ENCODE data around the gene CHCHD3. TPM values are rescaled to one million over a fixed set of nuclear protein-coding genes. Genes with fewer than 3 reads are reported as not detected.

The CHCHD3 gene
- total RNA-seq, 1 experiment from 2014 or later: 114 TPM

DNA sequence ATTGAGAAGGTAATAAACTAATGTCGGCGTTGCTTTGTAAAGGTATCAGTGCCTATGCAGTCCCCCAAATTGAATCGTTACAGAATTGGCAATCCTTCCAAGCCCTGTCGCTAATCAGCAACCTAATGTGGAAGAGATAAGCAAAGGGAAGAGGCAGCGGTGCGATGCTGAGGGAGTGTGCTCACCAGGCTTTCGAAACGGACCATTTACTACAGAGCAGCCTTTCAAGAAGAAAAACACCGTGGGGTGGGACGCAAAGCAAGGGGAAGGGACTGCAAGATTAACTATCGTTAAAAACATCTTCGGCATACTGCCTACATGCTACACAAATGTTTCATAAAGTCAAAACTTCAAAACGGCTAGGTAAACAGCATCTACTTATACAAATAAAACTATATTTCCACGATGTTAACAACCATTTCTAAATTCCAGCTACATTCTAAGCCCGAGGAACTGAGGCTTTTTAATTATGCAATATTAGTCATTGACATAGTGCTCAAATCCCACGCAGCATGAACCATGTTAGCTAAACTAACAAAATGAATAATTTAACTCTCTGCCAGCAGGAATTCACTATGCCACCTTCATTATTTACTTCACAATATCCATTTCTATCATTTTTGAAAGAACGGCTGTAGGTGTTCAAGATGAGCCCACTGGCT lies 85.2 kb downstream of the CHCHD3 start (continued):
- TF ChIP-seq, protein P1, sequence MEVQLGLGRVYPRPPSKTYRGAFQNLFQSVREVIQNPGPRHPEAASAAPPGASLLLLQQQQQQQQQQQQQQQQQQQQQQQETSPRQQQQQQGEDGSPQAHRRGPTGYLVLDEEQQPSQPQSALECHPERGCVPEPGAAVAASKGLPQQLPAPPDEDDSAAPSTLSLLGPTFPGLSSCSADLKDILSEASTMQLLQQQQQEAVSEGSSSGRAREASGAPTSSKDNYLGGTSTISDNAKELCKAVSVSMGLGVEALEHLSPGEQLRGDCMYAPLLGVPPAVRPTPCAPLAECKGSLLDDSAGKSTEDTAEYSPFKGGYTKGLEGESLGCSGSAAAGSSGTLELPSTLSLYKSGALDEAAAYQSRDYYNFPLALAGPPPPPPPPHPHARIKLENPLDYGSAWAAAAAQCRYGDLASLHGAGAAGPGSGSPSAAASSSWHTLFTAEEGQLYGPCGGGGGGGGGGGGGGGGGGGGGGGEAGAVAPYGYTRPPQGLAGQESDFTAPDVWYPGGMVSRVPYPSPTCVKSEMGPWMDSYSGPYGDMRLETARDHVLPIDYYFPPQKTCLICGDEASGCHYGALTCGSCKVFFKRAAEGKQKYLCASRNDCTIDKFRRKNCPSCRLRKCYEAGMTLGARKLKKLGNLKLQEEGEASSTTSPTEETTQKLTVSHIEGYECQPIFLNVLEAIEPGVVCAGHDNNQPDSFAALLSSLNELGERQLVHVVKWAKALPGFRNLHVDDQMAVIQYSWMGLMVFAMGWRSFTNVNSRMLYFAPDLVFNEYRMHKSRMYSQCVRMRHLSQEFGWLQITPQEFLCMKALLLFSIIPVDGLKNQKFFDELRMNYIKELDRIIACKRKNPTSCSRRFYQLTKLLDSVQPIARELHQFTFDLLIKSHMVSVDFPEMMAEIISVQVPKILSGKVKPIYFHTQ (CRISPR knock-in tag; IDR thresholded peaks at IDR 0.05): no peak
- TF ChIP-seq SMAD3 (CRISPR knock-in tag; IDR thresholded peaks at IDR 0.05; ENCODE audit: borderline replicate concordance) (no peak), NFATC4 (CRISPR knock-in tag; IDR thresholded peaks at IDR 0.05) (no peak), IRF1 (CRISPR knock-in tag; IDR thresholded peaks at IDR 0.05) (no peak), ZNF138 (CRISPR knock-in tag; conservative IDR thresholded peaks at IDR 0.05) (no peak)
- TF ChIP-seq, protein P2, sequence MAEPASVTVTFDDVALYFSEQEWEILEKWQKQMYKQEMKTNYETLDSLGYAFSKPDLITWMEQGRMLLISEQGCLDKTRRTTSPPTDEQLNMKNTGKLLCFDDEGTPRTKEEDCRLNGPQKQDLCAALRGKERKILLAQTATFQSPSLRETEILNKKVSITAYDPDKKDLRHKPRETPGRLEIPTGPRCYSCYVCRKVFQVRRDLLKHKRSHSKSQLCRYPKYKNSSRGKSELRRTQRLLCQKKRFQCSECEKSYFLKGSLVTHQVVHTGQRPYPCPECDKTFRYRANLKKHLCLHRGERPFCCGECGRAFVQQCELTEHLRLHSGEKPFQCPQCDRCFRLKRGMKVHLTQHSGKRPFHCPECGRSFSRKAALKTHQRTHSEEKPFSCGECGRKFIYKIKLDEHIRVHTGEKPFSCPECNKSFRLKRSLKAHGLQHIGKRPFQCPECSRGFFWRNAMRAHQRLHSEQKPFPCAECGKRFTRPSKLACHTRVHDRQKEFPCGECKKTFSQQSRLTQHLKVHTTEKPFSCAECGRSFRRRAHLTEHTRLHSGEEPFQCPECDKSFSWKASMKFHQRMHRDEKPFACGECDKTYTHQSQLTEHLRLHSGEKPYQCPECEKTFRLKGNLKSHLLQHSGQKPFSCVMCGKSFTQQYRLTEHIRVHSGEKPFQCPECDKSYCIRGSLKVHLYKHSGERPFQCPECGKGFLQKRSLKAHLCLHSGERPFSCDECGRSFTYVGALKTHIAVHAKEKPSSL (CRISPR knock-in tag; conservative IDR thresholded peaks at IDR 0.05): no peak
- TF ChIP-seq, protein P3, sequence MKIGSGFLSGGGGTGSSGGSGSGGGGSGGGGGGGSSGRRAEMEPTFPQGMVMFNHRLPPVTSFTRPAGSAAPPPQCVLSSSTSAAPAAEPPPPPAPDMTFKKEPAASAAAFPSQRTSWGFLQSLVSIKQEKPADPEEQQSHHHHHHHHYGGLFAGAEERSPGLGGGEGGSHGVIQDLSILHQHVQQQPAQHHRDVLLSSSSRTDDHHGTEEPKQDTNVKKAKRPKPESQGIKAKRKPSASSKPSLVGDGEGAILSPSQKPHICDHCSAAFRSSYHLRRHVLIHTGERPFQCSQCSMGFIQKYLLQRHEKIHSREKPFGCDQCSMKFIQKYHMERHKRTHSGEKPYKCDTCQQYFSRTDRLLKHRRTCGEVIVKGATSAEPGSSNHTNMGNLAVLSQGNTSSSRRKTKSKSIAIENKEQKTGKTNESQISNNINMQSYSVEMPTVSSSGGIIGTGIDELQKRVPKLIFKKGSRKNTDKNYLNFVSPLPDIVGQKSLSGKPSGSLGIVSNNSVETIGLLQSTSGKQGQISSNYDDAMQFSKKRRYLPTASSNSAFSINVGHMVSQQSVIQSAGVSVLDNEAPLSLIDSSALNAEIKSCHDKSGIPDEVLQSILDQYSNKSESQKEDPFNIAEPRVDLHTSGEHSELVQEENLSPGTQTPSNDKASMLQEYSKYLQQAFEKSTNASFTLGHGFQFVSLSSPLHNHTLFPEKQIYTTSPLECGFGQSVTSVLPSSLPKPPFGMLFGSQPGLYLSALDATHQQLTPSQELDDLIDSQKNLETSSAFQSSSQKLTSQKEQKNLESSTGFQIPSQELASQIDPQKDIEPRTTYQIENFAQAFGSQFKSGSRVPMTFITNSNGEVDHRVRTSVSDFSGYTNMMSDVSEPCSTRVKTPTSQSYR (CRISPR knock-in tag; IDR thresholded peaks at IDR 0.05): no peak

DNA sequence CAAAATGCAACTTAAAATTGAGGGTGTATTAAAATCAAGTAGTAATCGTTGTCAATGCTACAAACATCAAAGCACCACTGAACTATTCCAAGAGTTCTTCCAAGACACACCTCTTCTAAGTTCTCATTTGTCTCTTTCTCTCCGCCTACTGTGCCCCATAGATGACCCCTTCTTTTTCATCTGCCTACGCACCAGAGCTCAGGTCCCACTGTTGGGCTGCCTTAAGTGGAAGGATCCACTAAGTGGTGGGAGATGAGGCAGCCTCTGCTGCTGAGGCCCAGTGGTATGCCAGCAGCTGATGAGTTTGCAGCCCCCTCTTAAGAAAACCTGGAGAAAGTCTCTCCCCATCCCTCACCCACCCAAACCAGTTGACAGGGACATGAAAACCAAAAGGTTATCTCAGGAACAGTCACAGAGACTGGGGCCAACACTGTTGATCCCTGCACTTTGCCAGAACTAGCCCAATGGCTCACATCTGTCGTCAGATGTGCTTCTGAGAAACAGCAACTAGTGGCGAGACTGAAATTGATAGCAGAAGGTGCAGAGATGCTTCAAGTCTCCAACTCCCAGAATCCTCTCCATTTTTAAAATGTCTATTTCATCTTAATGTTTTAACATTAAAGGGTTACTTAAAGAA lies 88.4 kb downstream of the CHCHD3 start:
- H3K4me1 Mint-ChIP-seq: peaks cover 60% of the 10 kb centered on the region
- no peak overlapping the region for H3K4me3 Mint-ChIP-seq
- ATAC-seq (no peak; the same call in 1 of the 2 replicates), DNase-seq (ENCODE audit: low spot score) (no peak)
- H3K36me3 Mint-ChIP-seq: no peaks in the 10 kb centered on the region; the same call in 1 of the 2 replicates
- no peaks in the 10 kb centered on the region for H3K9me3 Mint-ChIP-seq
- no peaks in the 10 kb centered on the region for H3K27me3 Mint-ChIP-seq (ENCODE audit: low read depth)
- CTCF ChIA-PET: interaction anchor here (0.9 kb wide), 1 partner anchor 13 kb away, joined by 3 read pairs; no protein-coding TSS in a partner anchor
- POLR2A ChIA-PET: no interaction called here
- H3K27ac Mint-ChIP-seq: no peak overlapping the region
- TF ChIP-seq ZNF532 (CRISPR knock-in tag; IDR thresholded peaks at IDR 0.05; ENCODE audit: borderline replicate concordance) (no peak), MAX (CRISPR knock-in tag; IDR thresholded peaks at IDR 0.05) (no peak), ZNF512 (CRISPR knock-in tag; IDR thresholded peaks at IDR 0.05; ENCODE audit: borderline replicate concordance) (no peak), ZNF423 (CRISPR knock-in tag; IDR thresholded peaks at IDR 0.05) (no peak), E2F1 (CRISPR knock-in tag; IDR thresholded peaks at IDR 0.05) (no peak), KAT7 (CRISPR knock-in tag; IDR thresholded peaks at IDR 0.05; ENCODE audit: borderline replicate concordance) (no peak)

Measured in WTC11 (cell line).